HepG2 (cell line): ENCODE data around the gene TMEM178A. TPM values are rescaled to one million over a fixed set of nuclear protein-coding genes. Genes with fewer than 3 reads are reported as not detected.

Source experiments
- ATAC-seq: fragments of 200-7000 bp; cut with Tn5 transposase; 3 replicates; pipeline ENCODE4 v1.9.1; 2020; ENCODE audit warnings: mild to moderate bottlenecking, moderate library complexity
- BruUV-seq: library from RNA; stranded (reverse); fragments of 400-500 nt; replicated peaks from 2 replicates; lab custom pipeline; 2021; lab: Mats Ljungman, UMichigan
- CTCF ChIA-PET: fragments of 300-600 bp; formaldehyde crosslinking; extraction: SDS; loops from one replicate; lab custom pipeline; 2021; ENCODE audit warnings: low total read pairs, inconsistent platforms, low intra/inter-chr PET ratio; lab: Yijun Ruan, JAX
- POLR2A ChIA-PET: fragments of 350-600 bp; sonication (Branson Sonifier 250); formaldehyde crosslinking; loops from one replicate; lab custom pipeline; 2020; ENCODE audit warnings: antibody characterized with exemption, inconsistent platforms; lab: Yijun Ruan, JAX
- DNase-seq: peaks from one replicate; pipeline ENCODE4 v3.0.0-alpha.2; 2015; ENCODE audit warnings: low spot score
- FAIRE-seq: peaks from 3 replicates; lab custom pipeline; 2011; peaks lifted over from hg19 to GRCh38; lab: Jason Lieb, UNC
- H2AFZ ChIP-seq: one replicate; pipeline ENCODE4 v1.6.1; 2011; ENCODE audit warnings: low read length, inconsistent platforms
- H3K27ac ChIP-seq: fragments of 300-600 bp; 3 replicates; pipeline ENCODE4 v1.8.0; 2011; ENCODE audit warnings: mixed run types, mild to moderate bottlenecking, mixed read lengths, low read length, inconsistent platforms; ENCODE audit not compliant: insufficient read depth; ENCODE audit errors: extremely low read length
- H3K27me3 ChIP-seq, 2 experiments: fragments of 200-600 bp in 1 of 2; 2 replicates in 1 of 2; 3 replicates in 1 of 2; pipeline versions ENCODE4 v1.6.0 to v1.8.0; 2011; ENCODE audit warnings: low read length in 2 of 2, mild to moderate bottlenecking in 2 of 2, moderate library complexity in 2 of 2, inconsistent platforms in 1 of 2; ENCODE audit not compliant: insufficient read depth in 2 of 2, control insufficient read depth in 1 of 2
- H3K36me3 ChIP-seq, 2 experiments: fragments of 200-600 bp in 1 of 2; replicated peaks in 1 of 2; 2 replicates in 1 of 2; 3 replicates in 1 of 2; pipeline versions ENCODE4 v1.5.1 to v1.8.0; 2011; ENCODE audit warnings: low read length in 2 of 2, inconsistent platforms in 1 of 2; ENCODE audit not compliant: insufficient read depth in 2 of 2, control insufficient read depth in 1 of 2
- H3K4me1 ChIP-seq: 2 replicates; pipeline ENCODE4 v1.5.1; 2012; ENCODE audit warnings: low read length, inconsistent platforms; ENCODE audit not compliant: insufficient read depth
- H3K4me2 ChIP-seq: 2 replicates; pipeline ENCODE4 v1.6.0; 2011; ENCODE audit warnings: low read depth, low read length, inconsistent platforms
- H3K4me3 ChIP-seq, 3 experiments: fragments of 200-600 bp in 1 of 3; sonication (generic), shearing (Covaris generic) in 1 of 3; replicated peaks in 1 of 3; 2 replicates each; pipeline ENCODE4 v1.5.1; 2011 to 2016; ENCODE audit warnings: low read length in 3 of 3, inconsistent platforms in 2 of 3, low read depth in 2 of 3, mild to moderate bottlenecking in 2 of 3, control low read depth in 1 of 3, mixed read lengths in 1 of 3; ENCODE audit not compliant: insufficient read depth in 1 of 3
- H3K79me2 ChIP-seq: one replicate; pipeline ENCODE4 v1.6.1; 2011; ENCODE audit warnings: low read length, inconsistent platforms; ENCODE audit not compliant: insufficient read depth
- H3K9ac ChIP-seq: 2 replicates; pipeline ENCODE4 v1.6.0; 2011; ENCODE audit warnings: mild to moderate bottlenecking, low read depth, low read length, inconsistent platforms; ENCODE audit not compliant: insufficient read depth
- H3K9me3 ChIP-seq: 2 replicates; pipeline ENCODE4 v1.5.1; 2012; ENCODE audit warnings: mild to moderate bottlenecking, low read length
- H4K20me1 ChIP-seq: 2 replicates; pipeline ENCODE4 v1.6.0; 2011; ENCODE audit warnings: inconsistent platforms, mild to moderate bottlenecking, low read length, moderate library complexity; ENCODE audit not compliant: insufficient read depth
- EZH2 ChIP-seq: conservative IDR thresholded peaks from 2 replicates; pipeline ENCODE4 v1.6.1; 2012; ENCODE audit warnings: mild to moderate bottlenecking, low read depth, low read length, moderate library complexity
- SAP130 ChIP-seq: IDR thresholded peaks from 2 replicates; pipeline ENCODE4 v1.6.1; 2016; ENCODE audit warnings: low read depth
- SMYD3 ChIP-seq: sonication (generic); formaldehyde crosslinking; IDR thresholded peaks from 2 replicates; pipeline ENCODE4 v1.8.1; 2023; ENCODE audit warnings: mild to moderate bottlenecking, missing genetic modification reagents
- TARDBP ChIP-seq: sonication (generic); formaldehyde crosslinking; IDR thresholded peaks from 2 replicates; pipeline ENCODE4 v1.8.0; 2022; ENCODE audit warnings: mild to moderate bottlenecking, missing genetic modification reagents
- TBL1XR1 ChIP-seq: fragments of 150-350 bp; IDR thresholded peaks from 2 replicates; pipeline ENCODE4 v1.6.1; 2014; ENCODE audit warnings: borderline replicate concordance, low read length; ENCODE audit not compliant: partially characterized antibody
- ZNF317 ChIP-seq: sonication (generic); formaldehyde crosslinking; IDR thresholded peaks from 2 replicates; pipeline ENCODE4 v1.5.0; 2020; ENCODE audit warnings: mild to moderate bottlenecking, missing genetic modification reagents
- ZNF33B ChIP-seq: sonication (generic); formaldehyde crosslinking; IDR thresholded peaks from 2 replicates; pipeline ENCODE4 v1.5.1; 2020; ENCODE audit warnings: mild to moderate bottlenecking, missing genetic modification reagents
- ZNF501 ChIP-seq: sonication (generic); formaldehyde crosslinking; IDR thresholded peaks from 2 replicates; pipeline ENCODE4 v1.5.1; 2020; ENCODE audit warnings: mild to moderate bottlenecking, moderate library complexity, missing genetic modification reagents
- WGBS: methylation state at CpG from one replicate; pipeline ENCODE4 v1.1.6; 2017; ENCODE audit warnings: low lambda C conversion rate; 5-methylcytosine and 5-hydroxymethylcytosine counted together
- in situ Hi-C: cut with HindIII; loops from 2 replicates; pipeline ENCODE4 v1.10.0; 2017; ENCODE audit warnings: low pct_unique_long_range_greater_than_20kb; ENCODE audit not compliant: extremely low pct_ligation_motif_present
- intact Hi-C: fragments of 100-400 bp; cut with micrococcal nuclease; formaldehyde crosslinking; loops from one replicate; pipeline ENCODE4 v1.10.0; 2022; ENCODE audit not compliant: unreplicated experiment
- polyA plus RNA-seq, 8 experiments: library from polyadenylated mRNA; depleted of rRNA in 3 of 8; stranded (reverse) in 7 of 8; unstranded in 1 of 8; fragments of >200 nt; fragmentation: Illumina TruSeq in 4 of 8; extraction: Trizol in 4 of 8; gene quantifications; 2 replicates each; pipeline versions ENCODE4 v1.2.1 to v1.2.3, GENCODE V29; 2011 to 2016; ENCODE audit warnings: low read depth in 4 of 8, missing spikeins in 1 of 8, mixed read lengths in 1 of 8; ENCODE audit not compliant: insufficient read depth in 1 of 8
- total RNA-seq, 5 experiments: library from RNA; depleted of rRNA; stranded (reverse); fragments of >200 nt; fragmentation: Illumina TruSeq; extraction: Trizol; gene quantifications; 2 replicates each; pipeline ENCODE4 v1.2.3, GENCODE V29; 2016; ENCODE audit warnings: low read depth in 1 of 5
- TF ChIP-seq, protein P1 (sequence below): IDR thresholded peaks from 2 replicates; pipeline ENCODE4 v1.6.1; 2012; ENCODE audit warnings: inconsistent platforms
- TF ChIP-seq, protein P2 (sequence below): sonication (generic); formaldehyde crosslinking; IDR thresholded peaks from 2 replicates; pipeline ENCODE4 v1.4.0; 2020; ENCODE audit warnings: mild to moderate bottlenecking, missing genetic modification reagents, borderline replicate concordance

Gene TMEM178A
- total and polyA plus RNA-seq, 2 of the 13 experiments (the other 11 are each of a cell fraction or from before 2014, with no cell fraction given): 0.38 to 3.3 TPM

- Histone ChIP-seq H4K20me1 (no peaks in the 10 kb centered on the region), H3K4me2 (no peak overlapping the region), H2AFZ (no peak overlapping the region), H3K36me3 (peaks cover 0 to 12% of the 10 kb centered on the region in 2 experiments; a peak in 3 of 5 replicates), H3K4me3 (no peak overlapping the region), H3K9ac (no peak overlapping the region), H3K27me3 (peaks cover 0 to 4% of the 10 kb centered on the region in 2 experiments; a peak in 1 of 5 replicates), H3K9me3 (no peaks in the 10 kb centered on the region), H3K27ac (no peak overlapping the region), H3K79me2 (no peaks in the 10 kb centered on the region), H3K4me1 (peaks cover 19% of the 10 kb centered on the region; the same call in 1 of the 2 replicates)
- no peak for ATAC-seq
- no TSS peak for BruUV-seq
- no peak for DNase-seq
- FAIRE-seq: no peak
- 84% methylated on average over 5 of the region's 5 CpGs for WGBS
- TF ChIP-seq, protein P1, sequence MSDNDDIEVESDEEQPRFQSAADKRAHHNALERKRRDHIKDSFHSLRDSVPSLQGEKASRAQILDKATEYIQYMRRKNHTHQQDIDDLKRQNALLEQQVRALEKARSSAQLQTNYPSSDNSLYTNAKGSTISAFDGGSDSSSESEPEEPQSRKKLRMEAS: no peak
- TF ChIP-seq ZNF317 (CRISPR knock-in tag) (no peak), ZNF33B (CRISPR knock-in tag) (no peak), ZNF501 (CRISPR knock-in tag) (0 out of 2 replicates have a peak, but pooled peaks have one; percentile 21), TBL1XR1 (no peak)
- in situ Hi-C loops (loop anchor here (5.0 kb wide), 1 partner anchor 348 kb away; no protein-coding TSS in a partner anchor), intact Hi-C loops (loop anchor here (1.0 kb wide), 3 partner anchors 137 to 351 kb away; no protein-coding TSS in a partner anchor)
- CTCF ChIA-PET: interaction anchor here (1.0 to 3.6 kb wide), 3 partner anchors 137 to 350 kb away, joined by 7 to 23 read pairs (median 15); no protein-coding TSS in a partner anchor
- POLR2A ChIA-PET: interaction anchor here (1.0 to 1.6 kb wide), 2 partner anchors 214 to 351 kb away, joined by 4 to 9 read pairs; no protein-coding TSS in a partner anchor
Measured at GRCh38 chr2:39730276-39730675, 64.6 kb downstream of the TMEM178A start.

GRCh38 chr2:39730685-39731302 lies 65.1 kb downstream of the TMEM178A start:
- intact Hi-C loops (loop anchor here (1.0 kb wide), 3 partner anchors 137 to 351 kb away; no protein-coding TSS in a partner anchor), in situ Hi-C loops (loop anchor here (5.0 kb wide), 1 partner anchor 348 kb away; no protein-coding TSS in a partner anchor)
- Histone ChIP-seq H3K4me3 (no peak overlapping the region), H3K9me3 (no peaks in the 10 kb centered on the region), H3K4me2 (no peak overlapping the region), H3K36me3 (peaks cover 2 to 17% of the 10 kb centered on the region in 2 experiments; a peak in 4 of 5 replicates), H3K27me3 (0 out of 5 replicates have a peak, but pooled peaks cover 0 to under 1% of the 10 kb centered on the region in 2 experiments), H2AFZ (no peak overlapping the region), H3K9ac (no peak overlapping the region), H3K27ac (no peak overlapping the region), H4K20me1 (no peaks in the 10 kb centered on the region), H3K79me2 (no peaks in the 10 kb centered on the region), H3K4me1 (peaks cover 14% of the 10 kb centered on the region; the same call in 1 of the 2 replicates)
- ATAC-seq (peak; percentile 84), DNase-seq (peak; percentile 60), FAIRE-seq (peak; percentile 70)
- 76% methylated on average over 2 of the region's 2 CpGs for WGBS
- ChIA-PET CTCF (interaction anchor here (1.0 to 3.6 kb wide), 3 partner anchors 137 to 351 kb away, joined by 7 to 23 read pairs (median 15); no protein-coding TSS in a partner anchor), POLR2A (interaction anchor here (1.0 to 1.6 kb wide), 2 partner anchors 215 to 351 kb away, joined by 4 to 9 read pairs; no protein-coding TSS in a partner anchor)
- BruUV-seq: no TSS peak
- TF ChIP-seq, protein P2, sequence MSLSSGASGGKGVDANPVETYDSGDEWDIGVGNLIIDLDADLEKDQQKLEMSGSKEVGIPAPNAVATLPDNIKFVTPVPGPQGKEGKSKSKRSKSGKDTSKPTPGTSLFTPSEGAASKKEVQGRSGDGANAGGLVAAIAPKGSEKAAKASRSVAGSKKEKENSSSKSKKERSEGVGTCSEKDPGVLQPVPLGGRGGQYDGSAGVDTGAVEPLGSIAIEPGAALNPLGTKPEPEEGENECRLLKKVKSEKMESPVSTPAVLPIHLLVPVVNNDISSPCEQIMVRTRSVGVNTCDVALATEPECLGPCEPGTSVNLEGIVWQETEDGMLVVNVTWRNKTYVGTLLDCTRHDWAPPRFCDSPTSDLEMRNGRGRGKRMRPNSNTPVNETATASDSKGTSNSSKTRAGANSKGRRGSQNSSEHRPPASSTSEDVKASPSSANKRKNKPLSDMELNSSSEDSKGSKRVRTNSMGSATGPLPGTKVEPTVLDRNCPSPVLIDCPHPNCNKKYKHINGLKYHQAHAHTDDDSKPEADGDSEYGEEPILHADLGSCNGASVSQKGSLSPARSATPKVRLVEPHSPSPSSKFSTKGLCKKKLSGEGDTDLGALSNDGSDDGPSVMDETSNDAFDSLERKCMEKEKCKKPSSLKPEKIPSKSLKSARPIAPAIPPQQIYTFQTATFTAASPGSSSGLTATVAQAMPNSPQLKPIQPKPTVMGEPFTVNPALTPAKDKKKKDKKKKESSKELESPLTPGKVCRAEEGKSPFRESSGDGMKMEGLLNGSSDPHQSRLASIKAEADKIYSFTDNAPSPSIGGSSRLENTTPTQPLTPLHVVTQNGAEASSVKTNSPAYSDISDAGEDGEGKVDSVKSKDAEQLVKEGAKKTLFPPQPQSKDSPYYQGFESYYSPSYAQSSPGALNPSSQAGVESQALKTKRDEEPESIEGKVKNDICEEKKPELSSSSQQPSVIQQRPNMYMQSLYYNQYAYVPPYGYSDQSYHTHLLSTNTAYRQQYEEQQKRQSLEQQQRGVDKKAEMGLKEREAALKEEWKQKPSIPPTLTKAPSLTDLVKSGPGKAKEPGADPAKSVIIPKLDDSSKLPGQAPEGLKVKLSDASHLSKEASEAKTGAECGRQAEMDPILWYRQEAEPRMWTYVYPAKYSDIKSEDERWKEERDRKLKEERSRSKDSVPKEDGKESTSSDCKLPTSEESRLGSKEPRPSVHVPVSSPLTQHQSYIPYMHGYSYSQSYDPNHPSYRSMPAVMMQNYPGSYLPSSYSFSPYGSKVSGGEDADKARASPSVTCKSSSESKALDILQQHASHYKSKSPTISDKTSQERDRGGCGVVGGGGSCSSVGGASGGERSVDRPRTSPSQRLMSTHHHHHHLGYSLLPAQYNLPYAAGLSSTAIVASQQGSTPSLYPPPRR (CRISPR knock-in tag): no peak
- 0 out of 2 replicates have a peak, but pooled peaks have one; percentile 39 for TF ChIP-seq TARDBP (CRISPR knock-in tag)
- 0 out of 2 replicates have a peak, but pooled peaks have one; percentile 55 for TF ChIP-seq SMYD3
- no peak for TF ChIP-seq SAP130 (CRISPR knock-in tag)
- no peak for TF ChIP-seq EZH2
